ENCODE measurements around the gene CLIP4.

DNA sequence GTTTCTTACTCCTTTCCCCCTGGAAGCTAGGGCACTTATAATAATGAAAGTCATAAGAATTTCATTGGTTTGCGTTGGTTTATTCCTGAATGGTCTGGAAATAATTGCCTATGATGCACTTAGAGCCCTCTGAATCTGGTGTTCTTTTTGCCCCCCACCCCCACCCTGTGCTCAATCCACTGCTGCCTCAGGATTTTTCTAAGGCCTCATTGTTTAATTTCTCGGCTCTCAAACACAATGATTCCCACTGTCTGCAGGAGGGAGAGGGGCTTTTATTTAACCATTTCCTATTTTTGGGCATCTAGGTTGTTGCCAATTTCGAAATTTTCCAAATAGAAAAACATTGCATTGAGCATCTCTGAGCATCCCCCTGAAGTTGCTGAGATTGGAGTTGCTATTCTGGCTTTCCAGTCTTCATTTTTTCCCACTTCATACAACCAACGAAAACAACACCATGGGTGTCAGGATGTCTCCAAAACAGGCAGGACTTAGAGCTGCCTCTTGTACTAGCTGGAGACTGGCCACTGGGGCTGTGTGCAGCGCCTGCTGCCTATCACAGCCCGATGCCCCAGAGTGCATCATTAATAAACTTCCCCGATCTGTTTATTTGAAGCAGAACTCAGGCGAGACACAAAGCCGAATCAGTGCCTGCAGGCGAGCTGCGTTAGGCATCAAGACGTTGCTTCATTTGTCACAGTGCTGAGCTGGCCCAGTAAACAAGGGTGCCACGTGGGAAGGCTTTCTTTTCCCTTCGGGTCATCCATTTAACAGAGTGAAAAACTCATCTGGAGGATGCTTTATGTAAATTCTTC lies 39.1 kb upstream of the CLIP4 start:
- TF ChIP-seq NR2C1 (IDR thresholded peaks at IDR 0.05) (no peak), GABPA (IDR thresholded peaks at IDR 0.05; ENCODE audit: low read depth) (no peak), KLF5 (IDR thresholded peaks at IDR 0.05; ENCODE audit: partially characterized antibody) (no peak), RAD21 (IDR thresholded peaks at IDR 0.05; ENCODE audit: insufficient read depth, low read depth, low read length) (no peak), POLR2A (IDR thresholded peaks at IDR 0.05; ENCODE audit: low read depth, low read length) (no peak), NR2C2 (IDR thresholded peaks at IDR 0.05; ENCODE audit: borderline replicate concordance, control insufficient read depth, insufficient read length, low read depth) (no peak)
- TF ChIP-seq, protein P1, sequence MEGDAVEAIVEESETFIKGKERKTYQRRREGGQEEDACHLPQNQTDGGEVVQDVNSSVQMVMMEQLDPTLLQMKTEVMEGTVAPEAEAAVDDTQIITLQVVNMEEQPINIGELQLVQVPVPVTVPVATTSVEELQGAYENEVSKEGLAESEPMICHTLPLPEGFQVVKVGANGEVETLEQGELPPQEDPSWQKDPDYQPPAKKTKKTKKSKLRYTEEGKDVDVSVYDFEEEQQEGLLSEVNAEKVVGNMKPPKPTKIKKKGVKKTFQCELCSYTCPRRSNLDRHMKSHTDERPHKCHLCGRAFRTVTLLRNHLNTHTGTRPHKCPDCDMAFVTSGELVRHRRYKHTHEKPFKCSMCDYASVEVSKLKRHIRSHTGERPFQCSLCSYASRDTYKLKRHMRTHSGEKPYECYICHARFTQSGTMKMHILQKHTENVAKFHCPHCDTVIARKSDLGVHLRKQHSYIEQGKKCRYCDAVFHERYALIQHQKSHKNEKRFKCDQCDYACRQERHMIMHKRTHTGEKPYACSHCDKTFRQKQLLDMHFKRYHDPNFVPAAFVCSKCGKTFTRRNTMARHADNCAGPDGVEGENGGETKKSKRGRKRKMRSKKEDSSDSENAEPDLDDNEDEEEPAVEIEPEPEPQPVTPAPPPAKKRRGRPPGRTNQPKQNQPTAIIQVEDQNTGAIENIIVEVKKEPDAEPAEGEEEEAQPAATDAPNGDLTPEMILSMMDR (IDR thresholded peaks at IDR 0.05 in 2 of 3, conservative IDR thresholded peaks at IDR 0.05 in 1 of 3; ENCODE audit: control insufficient read depth in 2 of 3, extremely low read depth in 1 of 3, insufficient read depth in 1 of 3, low read depth in 3 of 3, low read length in 3 of 3): no peak

Measured in GM12878 (cell line).